Tibial artery (tissue), 4 donors: ENCODE results near the gene AGMO.

Source experiments
- DNase-seq, 2 donors: peaks; one replicate each; pipeline ENCODE4 v3.0.0-alpha.2; 2019
- H3K27ac ChIP-seq, 2 donors: fragments of 200-600 bp; sonication (generic) in 1 of 2; 1 replicate in 1 of 2; 2 replicates in 1 of 2; pipeline ENCODE4 v1.5.1; 2018 to 2019; ENCODE audit warnings: mild to moderate bottlenecking in 1 of 2
- H3K27me3 ChIP-seq, 2 donors: fragments of 200-600 bp; sonication (generic) in 1 of 2; one replicate each; pipeline versions ENCODE4 v1.5.1 to v1.6.0; 2016 to 2019
- H3K36me3 ChIP-seq, 3 donors: fragments of 200-600 bp; sonication (generic) in 2 of 3; one replicate each; pipeline ENCODE4 v1.5.1; 2016 to 2019; ENCODE audit warnings: mild to moderate bottlenecking in 2 of 3
- H3K4me1 ChIP-seq, 4 donors: fragments of 200-600 bp; sonication (generic) in 2 of 4; 1 replicate in 3 of 4; 2 replicates in 1 of 4; pipeline ENCODE4 v1.5.1; 2016 to 2019
- H3K4me3 ChIP-seq, 2 donors: fragments of 200-600 bp; sonication (generic) in 1 of 2; 1 replicate in 1 of 2; 2 replicates in 1 of 2; pipeline ENCODE4 v1.5.1; 2018 to 2019; ENCODE audit warnings: mild to moderate bottlenecking in 2 of 2
- H3K9me3 ChIP-seq, 3 donors: fragments of 200-600 bp; sonication (generic) in 1 of 3; one replicate each; pipeline ENCODE4 v1.5.1; 2016 to 2019
- CTCF ChIP-seq, 2 experiments: fragments of 200-600 bp in 1 of 2; fragments of 450-650 bp in 1 of 2; IDR thresholded peaks; one replicate each; pipeline ENCODE4 v1.5.1; 2017 to 2019; ENCODE audit warnings: antibody characterized with exemption in 2 of 2, mild to moderate bottlenecking in 1 of 2, moderate library complexity in 1 of 2
- intact Hi-C: fragments of 100-400 bp; cut with DNase I; formaldehyde crosslinking; loops from one replicate; pipeline ENCODE4 v1.15.0; 2023; ENCODE audit warnings: low total_unique reads

The AGMO gene

GRCh38 chr7:15352421-15353206, 209.2 kb downstream of the AGMO start:
- Histone ChIP-seq H3K36me3 (no peaks in the 10 kb centered on the region), H3K9me3 (no peaks in the 10 kb centered on the region), H3K4me1 (no peaks in the 10 kb centered on the region), H3K27me3 (no peaks in the 10 kb centered on the region), H3K4me3 (no peak overlapping the region), H3K27ac (no peak overlapping the region)
- no peak for TF ChIP-seq CTCF (IDR thresholded peaks at IDR 0.05)
- no peak for DNase-seq
- intact Hi-C loops = no loop called here

DNA sequence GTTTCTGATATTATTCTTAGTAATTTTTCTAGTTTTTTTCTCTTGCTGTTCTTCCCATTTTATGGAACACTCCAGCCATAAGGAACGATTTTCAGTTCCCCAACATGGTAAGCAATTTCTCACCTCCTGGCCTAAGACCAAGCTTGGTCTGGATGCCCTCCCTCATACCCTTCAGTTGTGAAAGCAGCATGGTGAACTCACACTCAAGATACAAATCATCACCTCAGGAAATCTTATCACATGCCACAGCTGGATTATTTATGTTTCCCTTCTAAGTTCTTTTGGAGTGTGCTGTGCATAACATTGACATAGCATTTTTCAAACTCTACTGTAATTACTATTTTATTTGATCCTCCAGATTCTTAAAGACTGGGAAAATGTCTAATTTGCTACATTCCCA, 216.6 kb downstream of the AGMO start:
- DNase-seq = no peak
- Histone ChIP-seq H3K9me3 (peaks cover 0 to 7% (median 0%) of the 10 kb centered on the region in 3 donors), H3K4me3 (no peak overlapping the region), H3K4me1 (no peaks in the 10 kb centered on the region), H3K27me3 (no peaks in the 10 kb centered on the region), H3K27ac (no peak overlapping the region), H3K36me3 (no peaks in the 10 kb centered on the region)
- intact Hi-C loops = no loop called here
- TF ChIP-seq CTCF (IDR thresholded peaks at IDR 0.05) = no peak

DNA sequence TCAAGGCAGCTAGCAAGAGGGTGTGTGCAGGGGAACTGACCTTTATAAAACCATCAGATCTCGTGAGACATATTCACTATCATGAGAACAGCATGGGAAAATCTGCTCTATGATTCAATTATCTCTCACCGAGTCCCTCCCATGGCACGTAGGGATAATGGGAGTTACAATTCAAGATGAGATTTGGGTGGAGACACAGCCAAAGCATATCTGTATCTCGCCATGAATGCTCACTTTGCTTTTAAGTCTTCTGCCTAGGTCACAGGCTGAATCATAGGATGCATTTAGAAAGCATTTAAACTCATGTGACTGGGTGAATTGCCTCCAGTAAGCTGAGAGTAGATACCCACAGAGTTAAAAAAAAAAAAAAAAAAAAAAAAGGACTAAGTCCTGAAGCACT, 220.0 kb downstream of the AGMO start:
- no peaks in the 10 kb centered on the region for H3K36me3 ChIP-seq
- H3K4me3 ChIP-seq = no peak overlapping the region
- no peak overlapping the region for H3K27ac ChIP-seq
- TF ChIP-seq CTCF (IDR thresholded peaks at IDR 0.05) = no peak
- H3K9me3 ChIP-seq = peaks cover 0 to 7% (median 0%) of the 10 kb centered on the region in 3 donors
- no peak for DNase-seq
- intact Hi-C loops = no loop called here
- H3K27me3 ChIP-seq = no peaks in the 10 kb centered on the region
- no peaks in the 10 kb centered on the region for H3K4me1 ChIP-seq

DNA sequence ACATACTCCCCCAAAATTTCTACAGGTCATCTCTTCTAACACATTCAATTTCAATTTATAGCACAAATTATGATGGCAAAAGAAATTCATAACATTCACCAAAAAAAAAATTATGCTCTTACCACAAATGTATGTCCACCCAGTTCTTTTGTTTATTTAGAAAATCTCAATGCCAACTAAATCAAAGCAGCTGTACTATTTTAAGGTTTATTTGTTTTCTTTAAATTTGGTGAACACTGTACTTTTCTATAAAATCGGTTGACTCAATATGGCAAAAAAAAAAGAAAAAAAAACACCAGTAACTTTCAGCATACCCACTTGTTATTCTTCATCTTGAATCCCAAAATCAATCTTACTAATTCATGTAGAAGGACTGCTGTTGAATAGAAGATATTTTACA, 225.7 kb downstream of the AGMO start:
- no peak for TF ChIP-seq CTCF (IDR thresholded peaks at IDR 0.05)
- H3K4me3 ChIP-seq = no peak overlapping the region
- peaks cover 0 to 4% (median 1%) of the 10 kb centered on the region in 4 donors for H3K4me1 ChIP-seq
- no peak overlapping the region for H3K27ac ChIP-seq
- peaks cover 0 to 7% (median 0%) of the 10 kb centered on the region in 3 donors for H3K9me3 ChIP-seq
- no peaks in the 10 kb centered on the region for H3K27me3 ChIP-seq
- no peaks in the 10 kb centered on the region for H3K36me3 ChIP-seq
- DNase-seq = no peak
- intact Hi-C loops = no loop called here

DNA sequence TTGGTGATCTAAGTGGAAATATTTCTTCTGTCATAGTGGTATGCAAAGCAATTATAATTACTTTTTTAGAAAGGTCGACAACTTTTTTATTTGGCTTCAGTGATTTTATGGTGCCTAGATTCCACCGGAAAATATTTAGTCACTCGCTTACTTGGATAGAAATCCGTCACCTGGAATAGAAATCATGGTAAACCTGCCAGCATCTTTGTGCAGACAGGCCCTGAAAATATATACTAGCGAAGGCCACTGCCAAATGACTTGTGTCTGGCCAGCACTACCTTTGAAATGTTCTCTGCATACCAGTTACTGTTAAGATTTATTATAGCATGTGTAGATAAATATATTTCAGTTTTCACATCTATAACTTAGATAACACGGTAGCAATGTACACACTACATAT, 226.4 kb downstream of the AGMO start:
- H3K9me3 ChIP-seq = peaks cover 0 to 2% (median 0%) of the 10 kb centered on the region in 3 donors
- no peak for TF ChIP-seq CTCF (IDR thresholded peaks at IDR 0.05)
- DNase-seq = no peak
- intact Hi-C loops = no loop called here
- no peak overlapping the region for H3K4me3 ChIP-seq
- no peak overlapping the region for H3K27ac ChIP-seq
- H3K27me3 ChIP-seq = no peaks in the 10 kb centered on the region
- peaks cover 0 to 4% (median 1%) of the 10 kb centered on the region in 4 donors for H3K4me1 ChIP-seq
- no peaks in the 10 kb centered on the region for H3K36me3 ChIP-seq
